Effector memory CD8-positive, alpha-beta T cell (primary cell): Measurements from ENCODE around the gene DIS3L2.
"Not testable (repeated sequence)": the region's sequence is repeated elsewhere in the genome, so short reads cannot be mapped to it uniquely, and the experiment has no call there.

Experiments
- ATAC-seq: fragments of 150-1000 bp; cut with Tn5 transposase; replicated peaks from 2 replicates; pipeline ENCODE4 v1.10.0; 2021; ENCODE audit warnings: mild to moderate bottlenecking, moderate library complexity
- DNase-seq, 3 experiments: peaks; one replicate each; pipeline ENCODE4 v3.0.0; 2021
- H3K27ac Mint-ChIP-seq, 2 donors: one replicate each; pipeline ENCODE4 v1.8.0; 2022; ENCODE audit warnings: mild to moderate bottlenecking in 2 of 2, mixed read lengths in 2 of 2, moderate library complexity in 2 of 2
- H3K27me3 Mint-ChIP-seq, 2 donors: one replicate each; pipeline ENCODE4 v1.8.0; 2022; ENCODE audit warnings: mixed read lengths in 2 of 2
- H3K36me3 Mint-ChIP-seq: one replicate; pipeline ENCODE4 v1.8.0; 2022; ENCODE audit warnings: mild to moderate bottlenecking, moderate library complexity, mixed read lengths; ENCODE audit not compliant: insufficient read depth
- H3K4me1 Mint-ChIP-seq, 2 donors: one replicate each; pipeline ENCODE4 v1.8.0; 2022; ENCODE audit warnings: low read depth in 2 of 2, mixed read lengths in 2 of 2
- H3K4me3 Mint-ChIP-seq, 2 donors: one replicate each; pipeline ENCODE4 v1.8.0; 2022; ENCODE audit warnings: mild to moderate bottlenecking in 2 of 2, mixed read lengths in 2 of 2, moderate library complexity in 2 of 2
- H3K9me3 Mint-ChIP-seq, 2 donors: one replicate each; pipeline ENCODE4 v1.8.0; 2022; ENCODE audit warnings: mixed read lengths in 2 of 2

Gene DIS3L2

DNA sequence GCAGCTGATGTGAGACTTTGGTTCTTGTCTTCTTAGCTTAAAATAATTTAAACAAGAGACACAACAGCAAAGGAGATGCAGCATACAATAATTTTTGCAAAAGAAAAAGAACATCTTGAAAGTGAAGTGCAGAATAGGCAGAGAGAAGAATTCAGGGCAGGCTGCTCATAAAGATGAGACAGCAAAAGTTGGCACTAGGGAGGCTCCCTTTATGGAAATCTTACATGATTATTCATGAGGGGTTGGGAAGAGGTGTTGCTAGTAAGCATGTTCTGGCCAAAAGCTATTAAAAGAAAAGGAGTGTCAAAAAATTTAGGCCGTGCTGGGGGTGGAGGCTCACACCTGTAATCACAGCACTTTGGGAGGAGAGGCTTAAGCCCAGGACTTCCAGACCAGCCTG is 412.8 kb downstream of the DIS3L2 start:
- Mint-ChIP-seq H3K4me1 (no peaks in the 10 kb centered on the region), H3K36me3 (peaks cover under 1% of the 10 kb centered on the region), H3K9me3 (no peaks in the 10 kb centered on the region), H3K27ac (no peak overlapping the region), H3K4me3 (no peak overlapping the region), H3K27me3 (peaks cover 3 to 12% of the 10 kb centered on the region in 2 donors)
- ATAC-seq (no peak), DNase-seq (no peak)

DNA sequence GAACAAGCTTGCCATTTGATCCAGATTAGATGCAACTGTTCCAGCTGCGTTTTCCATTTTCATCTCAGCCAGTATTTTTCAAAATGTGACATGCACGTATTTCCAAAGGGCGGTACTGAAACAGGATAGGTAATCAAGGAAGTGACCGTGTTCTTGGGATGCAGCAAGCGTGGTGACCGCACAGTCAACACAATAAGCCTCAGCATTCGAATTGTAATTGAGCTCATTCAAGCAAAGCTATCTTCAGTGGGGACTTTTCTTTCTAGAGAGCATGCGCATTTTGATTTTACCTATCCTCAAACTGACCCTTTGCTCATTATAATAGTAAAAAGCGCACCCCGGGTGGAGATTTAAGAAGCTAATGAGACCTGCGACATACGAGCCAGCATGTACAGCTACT is 413.7 kb downstream of the DIS3L2 start:
- H3K4me1 Mint-ChIP-seq: no peaks in the 10 kb centered on the region
- H3K9me3 Mint-ChIP-seq: no peaks in the 10 kb centered on the region
- ATAC-seq: no peak
- no peak for DNase-seq
- no peaks in the 10 kb centered on the region for H3K36me3 Mint-ChIP-seq
- H3K4me3 Mint-ChIP-seq: no peak overlapping the region
- H3K27ac Mint-ChIP-seq: no peak overlapping the region
- H3K27me3 Mint-ChIP-seq: peaks cover 7 to 20% of the 10 kb centered on the region in 2 donors

DNA sequence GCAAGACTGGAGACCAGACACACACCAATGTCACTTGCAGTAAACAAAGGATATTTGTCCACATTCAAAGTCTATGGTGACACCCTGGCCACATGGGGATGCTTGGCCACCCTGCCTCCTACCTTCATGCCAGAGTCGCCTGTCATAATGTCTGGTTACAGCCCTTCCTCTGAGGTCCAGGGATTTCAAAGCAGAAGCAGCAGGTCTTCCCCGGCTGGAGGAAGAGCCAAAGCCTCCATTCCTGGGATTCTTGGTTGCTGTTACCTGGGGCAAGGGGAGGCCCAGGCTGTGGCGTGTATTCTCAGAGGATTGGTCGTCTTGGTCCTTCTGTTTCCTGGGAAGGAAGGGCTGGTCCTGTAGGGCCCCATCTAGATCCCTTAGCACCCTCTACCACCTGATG is 414.7 kb downstream of the DIS3L2 start:
- H3K27ac Mint-ChIP-seq: no peak overlapping the region

DNA sequence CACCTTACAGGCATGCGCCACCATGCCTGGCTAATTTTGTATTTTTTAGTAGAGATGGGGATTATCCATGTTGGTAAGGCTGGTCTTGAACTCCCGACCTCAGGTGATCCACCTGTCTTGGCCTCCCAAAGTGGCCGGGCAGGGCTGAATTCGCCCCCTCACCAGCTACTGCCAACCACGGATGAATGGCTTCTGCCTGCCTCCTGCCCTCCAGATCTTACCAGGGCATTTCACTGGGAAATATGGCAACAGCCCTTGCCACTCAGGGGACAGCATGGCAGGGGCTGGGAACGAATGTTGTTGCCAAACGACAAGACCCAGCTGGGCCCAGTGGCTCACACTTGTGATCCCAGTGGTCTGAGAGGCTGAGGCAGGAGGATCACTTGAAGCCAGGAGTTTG is 415.2 kb downstream of the DIS3L2 start:
- H3K27ac Mint-ChIP-seq: no peak overlapping the region
- H3K9me3 Mint-ChIP-seq: no peaks in the 10 kb centered on the region
- DNase-seq (no peak), ATAC-seq (no peak)
- H3K27me3 Mint-ChIP-seq: peaks cover 8 to 23% of the 10 kb centered on the region in 2 donors
- H3K36me3 Mint-ChIP-seq: no peaks in the 10 kb centered on the region
- H3K4me1 Mint-ChIP-seq: no peaks in the 10 kb centered on the region
- no peak overlapping the region for H3K4me3 Mint-ChIP-seq

More for the DNA sequence above, 414.7 kb downstream of the DIS3L2 start:
- Mint-ChIP-seq H3K4me1 (no peaks in the 10 kb centered on the region), H3K27me3 (peaks cover 7 to 21% of the 10 kb centered on the region in 2 donors), H3K9me3 (no peaks in the 10 kb centered on the region), H3K4me3 (no peak overlapping the region), H3K36me3 (no peaks in the 10 kb centered on the region)
- ATAC-seq: no peak
- no peak for DNase-seq

DNA sequence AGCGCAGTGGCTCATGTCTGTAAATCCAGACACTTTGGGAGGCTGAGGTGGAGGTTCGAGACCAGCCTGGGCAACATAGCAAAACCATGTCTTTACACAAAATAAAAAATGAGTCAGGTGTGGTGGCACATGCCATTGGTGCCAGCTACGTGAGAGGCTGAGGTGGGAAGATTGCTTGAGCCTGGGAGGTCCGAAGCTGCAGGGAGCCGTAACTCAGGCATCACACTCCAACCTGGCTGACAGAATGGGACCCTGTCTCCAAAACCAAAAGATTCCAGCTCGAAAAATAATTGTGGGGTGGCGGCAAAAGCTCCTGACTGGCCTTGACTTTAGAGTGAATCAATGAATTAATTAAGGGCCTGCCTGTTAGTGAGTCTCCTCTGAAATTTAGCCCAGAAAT is 415.8 kb downstream of the DIS3L2 start:
- Mint-ChIP-seq H3K9me3 (no peaks in the 10 kb centered on the region), H3K36me3 (no peaks in the 10 kb centered on the region), H3K4me3 (no peak overlapping the region), H3K4me1 (no peaks in the 10 kb centered on the region), H3K27ac (no peak overlapping the region), H3K27me3 (peaks cover 14 to 29% of the 10 kb centered on the region in 2 donors)
- DNase-seq (no peak), ATAC-seq (no peak)

DNA sequence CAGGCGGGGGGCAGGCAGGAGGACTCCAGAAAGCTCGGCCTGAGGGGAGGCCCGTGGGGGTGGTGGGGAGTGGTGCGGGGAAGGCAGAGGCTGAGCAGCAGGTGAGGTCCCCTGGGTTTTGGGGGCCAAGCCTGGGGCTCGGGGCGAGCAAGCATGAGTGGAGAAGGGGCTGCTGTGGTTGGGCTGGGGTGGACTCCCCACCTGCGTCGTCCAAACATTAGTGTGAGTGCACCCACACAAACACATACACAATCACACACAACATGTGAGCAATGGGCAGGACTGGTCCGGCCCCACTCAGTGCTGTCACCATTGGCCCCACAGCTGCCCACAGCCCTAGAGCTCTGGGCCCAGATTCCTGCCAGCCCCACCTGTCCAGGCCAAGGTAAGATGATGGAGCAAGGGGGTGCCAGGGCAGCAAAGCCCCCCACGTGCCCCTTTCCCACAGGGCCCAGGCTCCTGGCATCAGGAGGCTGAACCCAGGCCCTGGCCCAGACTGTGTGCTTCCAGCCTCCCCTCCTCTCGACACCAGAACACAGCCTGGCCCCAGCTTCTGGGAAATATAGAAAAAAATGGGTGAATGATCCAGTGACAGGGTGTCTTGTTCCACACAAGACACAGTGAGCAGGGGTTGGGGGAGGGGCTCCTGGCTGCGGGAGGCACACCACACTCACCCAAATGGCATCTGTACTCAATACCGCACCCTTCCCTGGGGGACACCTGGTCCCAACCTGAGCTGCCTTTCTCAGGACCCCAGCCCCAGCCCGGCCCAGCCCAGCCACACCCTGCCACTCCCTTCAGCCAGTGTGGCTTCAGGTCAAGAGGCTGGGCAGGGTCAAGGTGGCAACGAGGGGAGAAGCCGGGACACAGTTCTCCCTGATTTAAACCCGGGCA is 416.6 kb downstream of the DIS3L2 start:
- Mint-ChIP-seq H3K27me3 (peaks cover 22 to 37% of the 10 kb centered on the region in 2 donors), H3K27ac (no peak overlapping the region), H3K4me1 (no peaks in the 10 kb centered on the region), H3K9me3 (no peaks in the 10 kb centered on the region), H3K36me3 (no peaks in the 10 kb centered on the region), H3K4me3 (no peak overlapping the region)
- DNase-seq: no peak
- no peak for ATAC-seq

DNA sequence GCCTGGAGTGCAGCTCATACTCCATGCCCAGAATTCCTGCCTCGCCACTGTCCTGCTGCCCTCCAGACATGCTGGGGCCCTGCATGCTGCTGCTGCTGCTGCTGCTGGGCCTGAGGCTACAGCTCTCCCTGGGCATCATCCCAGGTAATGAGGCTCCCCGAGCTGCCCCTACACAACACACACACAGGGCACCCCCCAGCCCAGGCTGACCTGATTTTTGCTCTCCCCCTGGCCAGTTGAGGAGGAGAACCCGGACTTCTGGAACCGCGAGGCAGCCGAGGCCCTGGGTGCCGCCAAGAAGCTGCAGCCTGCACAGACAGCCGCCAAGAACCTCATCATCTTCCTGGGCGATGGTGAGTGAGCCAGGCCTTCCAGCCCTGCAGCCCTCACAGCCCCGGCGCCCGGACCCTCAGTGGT is 417.2 kb downstream of the DIS3L2 start, which contains the start of gene ALPP:
TSS of gene ALPP (plus strand) at position 17 of the 417 bp plus-strand sequence. CDS start at position 69, 52 bp downstream.
- not testable (repeated sequence) for H3K4me1 Mint-ChIP-seq, H3K4me3 Mint-ChIP-seq
- H3K27me3 Mint-ChIP-seq: peaks cover 24 to 44% of the 10 kb centered on the region in 2 donors

DNA sequence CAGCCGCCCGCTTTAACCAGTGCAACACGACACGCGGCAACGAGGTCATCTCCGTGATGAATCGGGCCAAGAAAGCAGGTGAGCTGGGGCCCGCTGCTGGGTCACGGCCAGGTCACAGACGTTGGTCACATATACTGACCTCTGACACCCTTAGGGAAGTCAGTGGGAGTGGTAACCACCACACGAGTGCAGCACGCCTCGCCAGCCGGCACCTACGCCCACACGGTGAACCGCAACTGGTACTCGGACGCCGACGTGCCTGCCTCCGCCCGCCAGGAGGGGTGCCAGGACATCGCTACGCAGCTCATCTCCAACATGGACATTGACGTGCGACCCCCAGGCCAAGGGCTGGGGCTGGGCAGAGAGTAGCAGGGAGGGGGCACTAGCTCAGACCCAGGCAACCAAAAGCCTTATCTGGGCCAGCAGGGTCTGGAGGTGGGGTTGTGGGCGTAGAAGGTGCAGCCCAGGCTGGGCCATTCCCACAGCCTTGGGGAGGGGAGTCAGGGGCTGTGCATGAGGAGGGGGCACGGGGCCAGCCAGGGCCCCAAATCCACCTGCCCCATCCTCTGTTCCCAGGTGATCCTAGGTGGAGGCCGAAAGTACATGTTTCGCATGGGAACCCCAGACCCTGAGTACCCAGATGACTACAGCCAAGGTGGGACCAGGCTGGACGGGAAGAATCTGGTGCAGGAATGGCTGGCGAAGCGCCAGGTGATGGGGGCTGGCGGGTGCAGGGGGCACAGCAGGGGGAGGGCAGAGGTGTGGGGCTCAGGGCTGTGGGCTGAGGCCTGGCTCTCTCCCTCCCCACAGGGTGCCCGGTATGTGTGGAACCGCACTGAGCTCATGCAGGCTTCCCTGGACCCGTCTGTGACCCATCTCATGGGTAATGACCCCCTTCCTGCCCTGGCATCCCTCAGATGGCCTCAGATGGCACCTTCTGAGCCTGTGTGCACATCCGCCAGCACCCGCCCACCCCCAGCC is 418.4 kb downstream of the DIS3L2 start:
- not testable (repeated sequence) for H3K4me3 Mint-ChIP-seq, H3K27ac Mint-ChIP-seq, ATAC-seq, DNase-seq, H3K4me1 Mint-ChIP-seq, H3K36me3 Mint-ChIP-seq, H3K9me3 Mint-ChIP-seq
- H3K27me3 Mint-ChIP-seq: peaks cover 36 to 55% of the 10 kb centered on the region in 2 donors

More for the DNA sequence above, 417.2 kb downstream of the DIS3L2 start, which contains the start of gene ALPP:
- H3K9me3 Mint-ChIP-seq, H3K27ac Mint-ChIP-seq, DNase-seq, H3K36me3 Mint-ChIP-seq, ATAC-seq: not testable (repeated sequence)

DNA sequence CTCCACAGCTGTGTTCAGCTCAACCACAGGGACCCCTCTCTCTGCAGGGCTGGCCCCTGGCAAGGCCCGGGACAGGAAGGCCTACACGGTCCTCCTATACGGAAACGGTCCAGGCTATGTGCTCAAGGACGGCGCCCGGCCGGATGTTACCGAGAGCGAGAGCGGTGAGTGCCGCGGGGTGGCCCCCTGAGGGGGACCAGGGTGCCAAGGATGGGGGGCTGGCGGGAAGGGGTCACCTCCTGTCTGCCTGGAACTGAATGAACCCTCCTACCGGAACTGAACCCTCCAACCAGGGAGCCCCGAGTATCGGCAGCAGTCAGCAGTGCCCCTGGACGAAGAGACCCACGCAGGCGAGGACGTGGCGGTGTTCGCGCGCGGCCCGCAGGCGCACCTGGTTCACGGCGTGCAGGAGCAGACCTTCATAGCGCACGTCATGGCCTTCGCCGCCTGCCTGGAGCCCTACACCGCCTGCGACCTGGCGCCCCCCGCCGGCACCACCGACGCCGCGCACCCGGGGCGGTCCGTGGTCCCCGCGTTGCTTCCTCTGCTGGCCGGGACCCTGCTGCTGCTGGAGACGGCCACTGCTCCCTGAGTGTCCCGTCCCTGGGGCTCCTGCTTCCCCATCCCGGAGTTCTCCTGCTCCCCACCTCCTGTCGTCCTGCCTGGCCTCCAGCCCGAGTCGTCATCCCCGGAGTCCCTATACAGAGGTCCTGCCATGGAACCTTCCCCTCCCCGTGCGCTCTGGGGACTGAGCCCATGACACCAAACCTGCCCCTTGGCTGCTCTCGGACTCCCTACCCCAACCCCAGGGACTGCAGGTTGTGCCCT is 419.9 kb downstream of the DIS3L2 start:
- H3K9me3 Mint-ChIP-seq, H3K4me1 Mint-ChIP-seq, ATAC-seq, H3K36me3 Mint-ChIP-seq, H3K27ac Mint-ChIP-seq, DNase-seq: not testable (repeated sequence)
- Mint-ChIP-seq H3K4me3 (peak overlapping the region in 1 of 2 donors; percentile 23), H3K27me3 (peaks cover 47 to 70% of the 10 kb centered on the region in 2 donors)

DNA sequence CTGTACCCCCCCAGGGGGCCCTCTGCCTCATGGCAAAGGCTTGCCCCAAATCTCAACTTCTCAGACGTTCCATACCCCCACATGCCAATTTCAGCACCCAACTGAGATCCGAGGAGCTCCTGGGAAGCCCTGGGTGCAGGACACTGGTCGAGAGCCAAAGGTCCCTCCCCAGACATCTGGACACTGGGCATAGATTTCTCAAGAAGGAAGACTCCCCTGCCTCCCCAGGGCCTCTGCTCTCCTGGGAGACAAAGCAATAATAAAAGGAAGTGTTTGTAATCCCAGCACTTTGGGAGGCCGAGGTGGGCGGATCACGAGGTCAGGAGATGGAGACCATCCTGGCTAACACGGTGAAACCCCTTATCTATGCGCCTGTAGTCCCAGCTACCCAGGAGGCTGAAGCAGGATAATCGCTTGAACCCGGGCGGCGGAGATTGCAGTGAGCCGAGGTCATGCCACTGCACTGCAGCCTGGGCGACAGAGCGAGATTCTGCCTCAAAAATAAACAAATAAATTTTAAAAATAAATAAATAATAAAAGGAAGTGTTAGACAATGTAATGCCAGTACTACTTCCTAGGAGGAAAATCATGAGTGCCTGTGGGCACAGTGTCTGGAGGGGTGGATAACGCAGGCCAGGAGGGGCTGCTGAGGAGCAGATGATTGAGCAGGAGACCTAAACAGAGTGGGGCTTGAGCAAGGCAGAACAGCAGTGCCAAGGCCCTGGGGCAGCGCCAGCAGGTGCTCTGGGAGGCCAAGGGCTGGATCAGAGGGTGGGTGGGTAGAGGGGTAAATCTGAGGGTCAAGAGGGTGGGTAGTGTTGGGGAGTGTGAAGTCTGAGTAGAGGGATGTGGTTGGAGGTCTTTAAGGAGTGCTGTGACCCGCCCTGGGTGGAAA is 421.1 kb downstream of the DIS3L2 start:
- H3K9me3 Mint-ChIP-seq: no peaks in the 10 kb centered on the region
- peaks cover 51 to 75% of the 10 kb centered on the region in 2 donors for H3K27me3 Mint-ChIP-seq
- no peak overlapping the region for H3K4me3 Mint-ChIP-seq
- no peak for DNase-seq
- no peak overlapping the region for H3K27ac Mint-ChIP-seq
- peaks cover 4 to 6% of the 10 kb centered on the region in 2 donors for H3K4me1 Mint-ChIP-seq
- no peak for ATAC-seq
- no peaks in the 10 kb centered on the region for H3K36me3 Mint-ChIP-seq

DNA sequence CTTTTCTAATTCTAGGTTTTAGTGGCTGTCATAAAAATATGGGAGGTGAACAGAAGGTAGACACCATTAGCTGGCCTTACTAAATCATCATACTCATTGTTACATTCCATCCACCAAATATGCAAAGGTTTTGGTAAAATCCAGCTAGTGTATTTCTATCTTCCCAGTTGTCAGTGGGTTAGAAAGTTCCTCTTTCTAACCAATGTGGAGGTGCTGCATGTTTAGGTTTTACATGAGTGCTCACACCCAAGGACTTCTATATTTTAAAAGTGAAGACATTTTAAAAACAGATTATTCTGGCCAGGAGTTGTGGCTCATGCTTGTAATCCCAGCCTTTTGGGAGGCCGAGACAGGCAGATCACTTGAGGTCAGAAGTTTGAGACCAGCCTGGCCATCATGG is 423.0 kb downstream of the DIS3L2 start:
- Mint-ChIP-seq H3K4me1 (peaks cover 4 to 6% of the 10 kb centered on the region in 2 donors), H3K27me3 (peaks cover 53 to 71% of the 10 kb centered on the region in 2 donors), H3K36me3 (no peaks in the 10 kb centered on the region), H3K4me3 (no peak overlapping the region), H3K27ac (no peak overlapping the region), H3K9me3 (no peaks in the 10 kb centered on the region)
- DNase-seq (no peak), ATAC-seq (no peak)

DNA sequence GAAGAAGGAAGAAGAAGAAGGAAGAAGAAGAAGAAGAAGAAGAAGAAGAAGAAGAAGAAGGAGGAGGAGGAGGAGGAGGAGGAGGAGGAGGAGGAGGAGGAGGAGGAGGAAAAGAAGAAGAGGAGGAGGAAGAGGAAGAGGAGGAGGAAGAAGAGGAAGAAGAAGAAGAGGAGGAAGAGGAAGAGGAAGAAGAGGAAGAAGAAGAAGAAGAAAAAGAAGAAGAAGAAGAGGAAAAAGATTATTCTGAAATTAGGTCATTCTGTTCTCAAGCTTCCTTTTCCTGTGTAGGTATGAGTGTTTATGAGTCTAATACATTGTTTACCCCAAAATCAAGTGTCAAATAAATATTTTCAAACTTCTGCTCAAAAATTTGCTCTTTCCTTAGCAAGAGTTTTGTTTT is 423.5 kb downstream of the DIS3L2 start:
- not testable (repeated sequence) for H3K4me3 Mint-ChIP-seq, ATAC-seq, H3K4me1 Mint-ChIP-seq, H3K36me3 Mint-ChIP-seq, H3K27ac Mint-ChIP-seq, DNase-seq, H3K9me3 Mint-ChIP-seq
- peaks cover 56 to 71% of the 10 kb centered on the region in 2 donors for H3K27me3 Mint-ChIP-seq
